Activated naive CD8-positive, alpha-beta T cell treated with anti-CD3 and anti-CD28 coated beads, Interleukin-2, amount 50 U/mL, for 24 hours (primary cell): Measurements from ENCODE around the gene UST.
A peak's percentile ranks its signal among the peaks of the same experiment; 100 is the strongest.

ENCODE experiments used
- ATAC-seq: fragments of 150-1000 bp; cut with Tn5 transposase; one replicate; pipeline ENCODE4 v1.10.0; 2021
- DNase-seq: peaks from one replicate; pipeline ENCODE4 v3.0.0; 2021
- H3K27ac Mint-ChIP-seq: one replicate; pipeline ENCODE4 v1.8.0; 2021; ENCODE audit warnings: mild to moderate bottlenecking, mixed read lengths
- H3K27me3 Mint-ChIP-seq: one replicate; pipeline ENCODE4 v1.8.0; 2021; ENCODE audit warnings: mixed read lengths
- H3K36me3 Mint-ChIP-seq: one replicate; pipeline ENCODE4 v1.8.0; 2021; ENCODE audit warnings: low read depth, mixed read lengths
- H3K4me1 Mint-ChIP-seq: one replicate; pipeline ENCODE4 v1.8.0; 2021; ENCODE audit warnings: mixed read lengths
- H3K4me3 Mint-ChIP-seq: one replicate; pipeline ENCODE4 v1.8.0; 2021; ENCODE audit warnings: mild to moderate bottlenecking, moderate library complexity, mixed read lengths
- H3K9me3 Mint-ChIP-seq: one replicate; pipeline ENCODE4 v1.8.0; 2021; ENCODE audit warnings: mixed read lengths

The UST gene

GRCh38 chr6:148794797-148795196 is 48.0 kb downstream of the UST start:
- Mint-ChIP-seq H3K9me3 (no peaks in the 10 kb centered on the region), H3K27me3 (peaks cover 6% of the 10 kb centered on the region), H3K27ac (no peak overlapping the region), H3K4me3 (no peak overlapping the region), H3K4me1 (peaks cover 2% of the 10 kb centered on the region), H3K36me3 (peaks cover 3% of the 10 kb centered on the region)
- DNase-seq (no peak), ATAC-seq (no peak)

- H3K27ac Mint-ChIP-seq = no peak overlapping the region
- H3K4me3 Mint-ChIP-seq = no peak overlapping the region
- no peak for ATAC-seq
- H3K36me3 Mint-ChIP-seq = peaks cover 3% of the 10 kb centered on the region
- peaks cover 6% of the 10 kb centered on the region for H3K27me3 Mint-ChIP-seq
- no peaks in the 10 kb centered on the region for H3K9me3 Mint-ChIP-seq
- H3K4me1 Mint-ChIP-seq = peaks cover 2% of the 10 kb centered on the region
- DNase-seq = no peak
Measured at GRCh38 chr6:148795563-148795962, 48.7 kb downstream of the UST start.

GRCh38 chr6:148799647-148800046 is 52.8 kb downstream of the UST start:
- ATAC-seq (no peak), DNase-seq (no peak)
- Mint-ChIP-seq H3K36me3 (no peaks in the 10 kb centered on the region), H3K9me3 (no peaks in the 10 kb centered on the region), H3K27ac (no peak overlapping the region), H3K4me1 (peaks cover 2% of the 10 kb centered on the region), H3K27me3 (peaks cover 10% of the 10 kb centered on the region), H3K4me3 (no peak overlapping the region)

- H3K27me3 Mint-ChIP-seq = peaks cover 10% of the 10 kb centered on the region
- H3K36me3 Mint-ChIP-seq = no peaks in the 10 kb centered on the region
- H3K4me1 Mint-ChIP-seq = peaks cover 2% of the 10 kb centered on the region
- no peak overlapping the region for H3K4me3 Mint-ChIP-seq
- no peaks in the 10 kb centered on the region for H3K9me3 Mint-ChIP-seq
- DNase-seq = no peak
- H3K27ac Mint-ChIP-seq = no peak overlapping the region
- no peak for ATAC-seq
Measured at GRCh38 chr6:148800536-148800935, 53.7 kb downstream of the UST start.

GRCh38 chr6:148803979-148804378 is 57.1 kb downstream of the UST start:
- no peaks in the 10 kb centered on the region for H3K9me3 Mint-ChIP-seq
- H3K4me1 Mint-ChIP-seq = peaks cover 2% of the 10 kb centered on the region
- no peak for ATAC-seq

GRCh38 chr6:148805777-148806176 is 58.9 kb downstream of the UST start:
- H3K4me3 Mint-ChIP-seq = no peak overlapping the region
- H3K27ac Mint-ChIP-seq = no peak overlapping the region
- peaks cover 5% of the 10 kb centered on the region for H3K4me1 Mint-ChIP-seq
- ATAC-seq = no peak
- H3K27me3 Mint-ChIP-seq = peaks cover 3% of the 10 kb centered on the region
- DNase-seq = no peak
- no peaks in the 10 kb centered on the region for H3K36me3 Mint-ChIP-seq
- no peaks in the 10 kb centered on the region for H3K9me3 Mint-ChIP-seq

More at GRCh38 chr6:148803979-148804378, 57.1 kb downstream of the UST start:
- Mint-ChIP-seq H3K4me3 (no peak overlapping the region), H3K27me3 (peaks cover 5% of the 10 kb centered on the region), H3K36me3 (no peaks in the 10 kb centered on the region), H3K27ac (no peak overlapping the region)
- DNase-seq = no peak

GRCh38 chr6:148807784-148808183 is 61.0 kb downstream of the UST start:
- Mint-ChIP-seq H3K36me3 (peaks cover 3% of the 10 kb centered on the region), H3K27ac (no peak overlapping the region), H3K9me3 (peaks cover 3% of the 10 kb centered on the region), H3K27me3 (peaks cover 3% of the 10 kb centered on the region), H3K4me3 (no peak overlapping the region), H3K4me1 (peaks cover 5% of the 10 kb centered on the region)
- DNase-seq (no peak), ATAC-seq (no peak)

GRCh38 chr6:148808786-148809304 is 62.0 kb downstream of the UST start:
- H3K4me1 Mint-ChIP-seq = peaks cover 5% of the 10 kb centered on the region

GRCh38 chr6:148811459-148811858 is 64.6 kb downstream of the UST start:
- Mint-ChIP-seq H3K4me1 (peaks cover 5% of the 10 kb centered on the region), H3K9me3 (peaks cover 9% of the 10 kb centered on the region), H3K27me3 (peaks cover 1% of the 10 kb centered on the region), H3K27ac (no peak overlapping the region), H3K4me3 (no peak overlapping the region), H3K36me3 (peaks cover 4% of the 10 kb centered on the region)
- ATAC-seq (no peak), DNase-seq (no peak)

More at GRCh38 chr6:148808786-148809304, 62.0 kb downstream of the UST start:
- DNase-seq = no peak
- no peak overlapping the region for H3K27ac Mint-ChIP-seq
- peaks cover 3% of the 10 kb centered on the region for H3K36me3 Mint-ChIP-seq
- H3K27me3 Mint-ChIP-seq = no peaks in the 10 kb centered on the region
- H3K4me3 Mint-ChIP-seq = no peak overlapping the region
- ATAC-seq = peak; percentile 33
- H3K9me3 Mint-ChIP-seq = peaks cover 3% of the 10 kb centered on the region

GRCh38 chr6:148814082-148814790 is 67.4 kb downstream of the UST start:
- H3K27ac Mint-ChIP-seq = no peak overlapping the region
- no peak for ATAC-seq
- peaks cover 4% of the 10 kb centered on the region for H3K36me3 Mint-ChIP-seq
- H3K9me3 Mint-ChIP-seq = peaks cover 9% of the 10 kb centered on the region
- no peak overlapping the region for H3K4me3 Mint-ChIP-seq
- DNase-seq = no peak
- H3K27me3 Mint-ChIP-seq = peaks cover 1% of the 10 kb centered on the region
- peaks cover under 1% of the 10 kb centered on the region for H3K4me1 Mint-ChIP-seq

- ATAC-seq (no peak), DNase-seq (no peak)
- H3K27me3 Mint-ChIP-seq = peaks cover 1% of the 10 kb centered on the region
Measured at GRCh38 chr6:148814869-148815268, 68.0 kb downstream of the UST start.

GRCh38 chr6:148816117-148816516 is 69.3 kb downstream of the UST start:
- H3K27me3 Mint-ChIP-seq = peaks cover 1% of the 10 kb centered on the region
- no peak for ATAC-seq
- DNase-seq = no peak
- no peak overlapping the region for H3K27ac Mint-ChIP-seq
- H3K9me3 Mint-ChIP-seq = peaks cover 8% of the 10 kb centered on the region
- H3K4me1 Mint-ChIP-seq = no peaks in the 10 kb centered on the region
- peaks cover 4% of the 10 kb centered on the region for H3K36me3 Mint-ChIP-seq
- H3K4me3 Mint-ChIP-seq = no peak overlapping the region

More at GRCh38 chr6:148814869-148815268, 68.0 kb downstream of the UST start:
- Mint-ChIP-seq H3K4me3 (no peak overlapping the region), H3K36me3 (peaks cover 4% of the 10 kb centered on the region), H3K4me1 (no peaks in the 10 kb centered on the region), H3K9me3 (peaks cover 9% of the 10 kb centered on the region), H3K27ac (no peak overlapping the region)

- H3K27me3 Mint-ChIP-seq = peaks cover 1% of the 10 kb centered on the region
Measured at GRCh38 chr6:148817689-148818088, 70.9 kb downstream of the UST start.

GRCh38 chr6:148818939-148819575 is 72.2 kb downstream of the UST start:
- H3K36me3 Mint-ChIP-seq = peaks cover 2% of the 10 kb centered on the region
- H3K27ac Mint-ChIP-seq = no peak overlapping the region
- peaks cover 6% of the 10 kb centered on the region for H3K9me3 Mint-ChIP-seq
- ATAC-seq = no peak
- no peak overlapping the region for H3K4me3 Mint-ChIP-seq
- peaks cover 1% of the 10 kb centered on the region for H3K27me3 Mint-ChIP-seq
- DNase-seq = no peak
- H3K4me1 Mint-ChIP-seq = peaks cover 4% of the 10 kb centered on the region

More at GRCh38 chr6:148817689-148818088, 70.9 kb downstream of the UST start:
- H3K27ac Mint-ChIP-seq = no peak overlapping the region
- no peak overlapping the region for H3K4me3 Mint-ChIP-seq
- peaks cover 2% of the 10 kb centered on the region for H3K36me3 Mint-ChIP-seq
- peaks cover 6% of the 10 kb centered on the region for H3K9me3 Mint-ChIP-seq
- ATAC-seq = no peak
- H3K4me1 Mint-ChIP-seq = no peaks in the 10 kb centered on the region
- no peak for DNase-seq

- Mint-ChIP-seq H3K4me3 (no peak overlapping the region), H3K27ac (no peak overlapping the region), H3K9me3 (peaks cover 6% of the 10 kb centered on the region), H3K4me1 (peaks cover 4% of the 10 kb centered on the region), H3K36me3 (peaks cover 2% of the 10 kb centered on the region), H3K27me3 (peaks cover 1% of the 10 kb centered on the region)
- ATAC-seq (no peak), DNase-seq (no peak)
Measured at GRCh38 chr6:148819852-148820251, 73.0 kb downstream of the UST start.
